WTC11 (cell line): ENCODE measurements around the gene IRF2.

ENCODE experiments used
- IRF2 ChIP-seq: sonication (generic); formaldehyde crosslinking; IDR thresholded peaks from 2 replicates; pipeline ENCODE4 v1.8.0; 2022; ENCODE audit warnings: low read depth, missing genetic modification reagents, borderline replicate concordance
- TEAD4 ChIP-seq: sonication (generic); formaldehyde crosslinking; IDR thresholded peaks from 2 replicates; pipeline ENCODE4 v1.8.0; 2022; ENCODE audit warnings: mild to moderate bottlenecking, missing genetic modification reagents
- TF ChIP-seq, protein P1 (sequence below): sonication (generic); formaldehyde crosslinking; IDR thresholded peaks from 2 replicates; pipeline ENCODE4 v1.8.0; 2022; ENCODE audit warnings: mild to moderate bottlenecking, missing genetic modification reagents
- TF ChIP-seq, protein P2 (sequence below): fragments of 200-600 bp; IDR thresholded peaks from 2 replicates; pipeline ENCODE4 v1.8.0; 2022; ENCODE audit warnings: antibody characterized with exemption

DNA sequence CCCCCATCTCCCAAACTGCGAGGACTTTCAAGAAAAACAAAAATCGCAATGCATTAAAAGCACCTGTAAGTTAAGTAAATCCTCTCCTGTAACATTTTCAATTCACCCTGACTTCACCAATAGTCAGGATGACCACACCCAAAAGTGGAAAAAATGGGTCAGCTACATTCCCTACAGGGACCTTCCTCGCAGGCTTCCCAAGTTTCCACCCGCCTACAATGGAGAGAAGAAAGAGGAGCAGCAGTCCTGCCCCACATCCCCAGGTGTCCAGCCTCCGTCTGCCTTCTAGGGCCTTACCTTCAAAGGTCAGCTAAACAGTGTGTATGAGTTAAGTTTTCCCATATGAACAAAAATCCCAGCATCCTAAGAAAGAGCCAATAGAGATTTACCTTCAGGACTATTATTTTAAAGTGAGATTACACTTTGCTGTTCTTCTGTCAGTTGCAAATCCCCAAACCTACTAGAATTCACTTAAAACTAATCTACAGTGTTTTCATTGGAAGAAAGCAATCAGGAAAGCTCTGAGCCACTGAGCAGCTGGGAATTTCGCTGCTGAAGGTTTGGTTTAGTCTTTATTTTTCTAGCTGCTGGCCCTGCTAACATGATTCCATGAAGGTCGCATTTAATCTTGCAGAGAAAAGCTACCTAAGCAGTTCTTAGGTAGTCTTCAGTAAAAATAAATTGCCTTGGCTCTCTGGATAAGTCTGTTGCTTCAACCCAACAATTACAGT is 12.5 kb downstream of the IRF2 start:
- TF ChIP-seq IRF2 (CRISPR knock-in tag) (no peak), TEAD4 (CRISPR knock-in tag) (no peak)
- TF ChIP-seq, protein P1, sequence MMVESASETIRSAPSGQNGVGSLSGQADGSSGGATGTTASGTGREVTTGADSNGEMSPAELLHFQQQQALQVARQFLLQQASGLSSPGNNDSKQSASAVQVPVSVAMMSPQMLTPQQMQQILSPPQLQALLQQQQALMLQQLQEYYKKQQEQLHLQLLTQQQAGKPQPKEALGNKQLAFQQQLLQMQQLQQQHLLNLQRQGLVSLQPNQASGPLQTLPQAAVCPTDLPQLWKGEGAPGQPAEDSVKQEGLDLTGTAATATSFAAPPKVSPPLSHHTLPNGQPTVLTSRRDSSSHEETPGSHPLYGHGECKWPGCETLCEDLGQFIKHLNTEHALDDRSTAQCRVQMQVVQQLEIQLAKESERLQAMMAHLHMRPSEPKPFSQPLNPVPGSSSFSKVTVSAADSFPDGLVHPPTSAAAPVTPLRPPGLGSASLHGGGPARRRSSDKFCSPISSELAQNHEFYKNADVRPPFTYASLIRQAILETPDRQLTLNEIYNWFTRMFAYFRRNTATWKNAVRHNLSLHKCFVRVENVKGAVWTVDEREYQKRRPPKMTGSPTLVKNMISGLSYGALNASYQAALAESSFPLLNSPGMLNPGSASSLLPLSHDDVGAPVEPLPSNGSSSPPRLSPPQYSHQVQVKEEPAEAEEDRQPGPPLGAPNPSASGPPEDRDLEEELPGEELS (CRISPR knock-in tag): no peak
- TF ChIP-seq, protein P2, sequence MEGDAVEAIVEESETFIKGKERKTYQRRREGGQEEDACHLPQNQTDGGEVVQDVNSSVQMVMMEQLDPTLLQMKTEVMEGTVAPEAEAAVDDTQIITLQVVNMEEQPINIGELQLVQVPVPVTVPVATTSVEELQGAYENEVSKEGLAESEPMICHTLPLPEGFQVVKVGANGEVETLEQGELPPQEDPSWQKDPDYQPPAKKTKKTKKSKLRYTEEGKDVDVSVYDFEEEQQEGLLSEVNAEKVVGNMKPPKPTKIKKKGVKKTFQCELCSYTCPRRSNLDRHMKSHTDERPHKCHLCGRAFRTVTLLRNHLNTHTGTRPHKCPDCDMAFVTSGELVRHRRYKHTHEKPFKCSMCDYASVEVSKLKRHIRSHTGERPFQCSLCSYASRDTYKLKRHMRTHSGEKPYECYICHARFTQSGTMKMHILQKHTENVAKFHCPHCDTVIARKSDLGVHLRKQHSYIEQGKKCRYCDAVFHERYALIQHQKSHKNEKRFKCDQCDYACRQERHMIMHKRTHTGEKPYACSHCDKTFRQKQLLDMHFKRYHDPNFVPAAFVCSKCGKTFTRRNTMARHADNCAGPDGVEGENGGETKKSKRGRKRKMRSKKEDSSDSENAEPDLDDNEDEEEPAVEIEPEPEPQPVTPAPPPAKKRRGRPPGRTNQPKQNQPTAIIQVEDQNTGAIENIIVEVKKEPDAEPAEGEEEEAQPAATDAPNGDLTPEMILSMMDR: no peak
